GM12878 (cell line): ENCODE data around the gene ETV6. TPM values are rescaled to one million over a fixed set of nuclear protein-coding genes. Genes with fewer than 3 reads are reported as not detected.

Source experiments
- ATAC-seq: fragments of 200-7000 bp; cut with Tn5 transposase; 3 replicates; pipeline ENCODE4 v1.9.1; 2020; ENCODE audit warnings: mild to moderate bottlenecking, moderate library complexity
- BruUV-seq: library from RNA; stranded (reverse); fragments of 400-500 nt; replicated peaks from 2 replicates; lab custom pipeline; 2021; lab: Mats Ljungman, UMichigan
- CTCF ChIA-PET: fragments of 300-600 bp; sonication (Branson Sonifier 250); formaldehyde crosslinking; extraction: SDS; loops from one replicate; lab custom pipeline; 2021; ENCODE audit warnings: inconsistent platforms; lab: Yijun Ruan, JAX
- POLR2A ChIA-PET: fragments of 350-600 bp; formaldehyde crosslinking; extraction: SDS; loops from one replicate; lab custom pipeline; 2021; ENCODE audit warnings: inconsistent platforms; lab: Charles Lee
- RAD21 ChIA-PET: fragments of 300-600 bp; sonication (Branson Sonifier 250); formaldehyde crosslinking; loops from one replicate; lab custom pipeline; 2023; ENCODE audit warnings: antibody characterized with exemption; ENCODE audit not compliant: unreplicated experiment; lab: Charles Lee
- SMC1A ChIA-PET: fragments of 300-600 bp; sonication (Branson Sonifier 250); formaldehyde crosslinking; loops from one replicate; lab custom pipeline; 2023; ENCODE audit not compliant: unreplicated experiment, uncharacterized antibody; lab: Charles Lee
- DNase-seq: peaks from one replicate; pipeline ENCODE4 v3.0.0-alpha.2; 2011; ENCODE audit warnings: low read depth, low spot score
- FAIRE-seq: peaks from 3 replicates; lab custom pipeline; 2011; peaks lifted over from hg19 to GRCh38; lab: Jason Lieb, UNC
- H2AFZ ChIP-seq: 2 replicates; pipeline ENCODE4 v1.6.0; 2011; ENCODE audit warnings: low read depth, low read length, control low read depth; ENCODE audit not compliant: control insufficient read depth
- H3K27ac ChIP-seq: 2 replicates; pipeline ENCODE4 v1.5.1; 2011; ENCODE audit warnings: control low read depth; ENCODE audit not compliant: control insufficient read depth, insufficient read depth
- H3K27me3 ChIP-seq, 2 experiments: replicated peaks in 1 of 2; 2 replicates each; pipeline versions ENCODE4 v1.6.0 to v1.6.1; 2011; ENCODE audit warnings: low read length in 1 of 2; ENCODE audit not compliant: control insufficient read depth in 2 of 2, insufficient read depth in 2 of 2
- H3K36me3 ChIP-seq, 2 experiments: 2 replicates each; pipeline ENCODE4 v1.5.1; 2011; ENCODE audit warnings: low read length in 1 of 2; ENCODE audit not compliant: control insufficient read depth in 2 of 2, insufficient read depth in 2 of 2
- H3K4me1 ChIP-seq: 2 replicates; pipeline ENCODE4 v1.6.1; 2011; ENCODE audit warnings: mild to moderate bottlenecking, low read length, moderate library complexity, mixed read lengths; ENCODE audit not compliant: control insufficient read depth, insufficient read depth
- H3K4me2 ChIP-seq: 2 replicates; pipeline ENCODE4 v1.6.0; 2011; ENCODE audit warnings: control low read depth; ENCODE audit not compliant: control insufficient read depth, insufficient read depth
- H3K4me3 ChIP-seq: fragments of 200-600 bp; sonication (generic); 2 replicates; pipeline ENCODE4 v1.5.1; 2016
- H3K79me2 ChIP-seq: 2 replicates; pipeline ENCODE4 v1.6.0; 2011; ENCODE audit warnings: low read length; ENCODE audit not compliant: control insufficient read depth, insufficient read depth
- H3K9ac ChIP-seq: 2 replicates; pipeline ENCODE4 v1.8.0; 2011; ENCODE audit warnings: low read length, control low read depth, mixed read lengths; ENCODE audit not compliant: control insufficient read depth, insufficient read depth
- H3K9me3 ChIP-seq: replicated peaks from 3 replicates; pipeline ENCODE4 v1.5.1; 2011; ENCODE audit warnings: mild to moderate bottlenecking, low read length; ENCODE audit not compliant: control insufficient read depth, insufficient read depth
- H4K20me1 ChIP-seq: 2 replicates; pipeline ENCODE4 v1.6.0; 2011; ENCODE audit not compliant: control insufficient read depth, insufficient read depth
- BACH1 ChIP-seq: fragments of 450-650 bp; IDR thresholded peaks from 2 replicates; pipeline ENCODE4 v1.6.1; 2017; ENCODE audit warnings: mild to moderate bottlenecking, borderline replicate concordance
- CBFB ChIP-seq: IDR thresholded peaks from 2 replicates; pipeline ENCODE4 v1.6.1; 2016; ENCODE audit warnings: antibody characterized with exemption, low read depth
- CHD4 ChIP-seq: fragments of 200-600 bp; sonication (generic); IDR thresholded peaks from 2 replicates; pipeline ENCODE4 v1.6.1; 2016; ENCODE audit warnings: mild to moderate bottlenecking
- ESRRA ChIP-seq: IDR thresholded peaks from 2 replicates; pipeline ENCODE4 v1.6.1; 2012; ENCODE audit warnings: mild to moderate bottlenecking, low read length, improper control_type of control experiment
- FOXK2 ChIP-seq: fragments of 450-650 bp; IDR thresholded peaks from 2 replicates; pipeline ENCODE4 v1.6.1; 2017; ENCODE audit warnings: mild to moderate bottlenecking, moderate library complexity
- IKZF1 ChIP-seq: fragments of 450-650 bp; conservative IDR thresholded peaks from 2 replicates; pipeline ENCODE4 v1.6.1; 2017; ENCODE audit warnings: antibody characterized with exemption, mild to moderate bottlenecking
- JUNB ChIP-seq: IDR thresholded peaks from 2 replicates; pipeline ENCODE4 v1.6.1; 2016; ENCODE audit warnings: antibody characterized with exemption, mild to moderate bottlenecking
- NFIC ChIP-seq: IDR thresholded peaks from 2 replicates; pipeline ENCODE4 v1.6.1; 2012; ENCODE audit warnings: low read depth, mild to moderate bottlenecking, inconsistent platforms, low read length, moderate library complexity
- SMAD5 ChIP-seq: IDR thresholded peaks from 2 replicates; pipeline ENCODE4 v1.6.1; 2016; ENCODE audit warnings: antibody characterized with exemption, low read depth
- STAT1 ChIP-seq: fragments of 450-650 bp; conservative IDR thresholded peaks from 2 replicates; pipeline ENCODE4 v1.6.1; 2014; ENCODE audit warnings: antibody characterized with exemption, mild to moderate bottlenecking
- TCF3 ChIP-seq: IDR thresholded peaks from 2 replicates; pipeline ENCODE4 v1.6.1; 2012; ENCODE audit warnings: low read depth, mild to moderate bottlenecking, low read length, borderline replicate concordance; ENCODE audit not compliant: insufficient read depth
- TCF7 ChIP-seq: IDR thresholded peaks from 2 replicates; pipeline ENCODE4 v1.6.1; 2014; ENCODE audit warnings: antibody characterized with exemption, borderline replicate concordance
- WRNIP1 ChIP-seq: IDR thresholded peaks from 2 replicates; pipeline ENCODE4 v1.6.1; 2011; ENCODE audit warnings: low read depth, low read length, improper control_type of control experiment, borderline replicate concordance
- YY1 ChIP-seq: IDR thresholded peaks from 2 replicates; pipeline ENCODE4 v1.6.1; 2011; ENCODE audit warnings: low read depth, mild to moderate bottlenecking, low read length
- ZSCAN29 ChIP-seq: fragments of 450-650 bp; IDR thresholded peaks from 2 replicates; pipeline ENCODE4 v1.6.1; 2017; ENCODE audit warnings: mild to moderate bottlenecking, moderate library complexity
- WGBS: methylation state at CpG from one replicate; pipeline ENCODE4 v1.1.6; 2016; ENCODE audit warnings: low lambda C conversion rate; ENCODE audit not compliant: insufficient replicate concordance, insufficient coverage; ENCODE audit errors: missing lambda C conversion rate; 5-methylcytosine and 5-hydroxymethylcytosine counted together
- in situ Hi-C: fragments of 300-500 bp; cut with MboI; formaldehyde crosslinking; loops from 9 replicates; pipeline ENCODE4 v1.14.3; 2018; ENCODE audit warnings: mixed read lengths
- intact Hi-C: fragments of 100-400 bp; cut with micrococcal nuclease; formaldehyde crosslinking; loops from one replicate; pipeline ENCODE4 v1.14.2; 2022; ENCODE audit not compliant: unreplicated experiment
- polyA plus RNA-seq, 11 experiments: library from polyadenylated mRNA; depleted of rRNA in 4 of 11; unstranded in 6 of 11; stranded (reverse) in 5 of 11; fragments of >200 nt; fragmentation: Nextera tagmentation in 4 of 11; fragmentation: Illumina TruSeq in 1 of 11; extraction: Ambion mirVana in 4 of 11; extraction: Trizol in 1 of 11; gene quantifications; 1 replicate in 1 of 11; 2 replicates in 10 of 11; pipeline versions ENCODE4 v1.2.1 to v1.2.3, GENCODE V29; 2011 to 2016; ENCODE audit warnings: inconsistent platforms in 2 of 11, missing spikeins in 2 of 11, low read depth in 1 of 11
- total RNA-seq, 4 experiments: library from RNA; depleted of rRNA in 3 of 4; stranded (reverse); fragments of >200 nt in 3 of 4; fragmentation: Illumina TruSeq in 1 of 4; extraction: Trizol in 1 of 4; gene quantifications; 2 replicates each; pipeline versions ENCODE4 v1.2.1 to v1.2.3, GENCODE V29; 2013 to 2021
- TF ChIP-seq, protein P1 (sequence below): fragments of 450-650 bp; IDR thresholded peaks from 2 replicates; pipeline ENCODE4 v1.6.1; 2017; ENCODE audit warnings: antibody characterized with exemption, mild to moderate bottlenecking, moderate library complexity
- TF ChIP-seq, protein P2 (sequence below): IDR thresholded peaks from 2 replicates; pipeline ENCODE4 v1.6.1; 2011; ENCODE audit warnings: mild to moderate bottlenecking, low read depth, low read length, moderate library complexity; ENCODE audit not compliant: insufficient replicate concordance
- TF ChIP-seq, protein P3 (sequence below): fragments of 450-650 bp; formaldehyde crosslinking; IDR thresholded peaks from 2 replicates; pipeline ENCODE4 v1.4.0; 2020; ENCODE audit warnings: mild to moderate bottlenecking, moderate library complexity

ETV6 gene
- total and polyA plus RNA-seq, 10 of the 15 experiments (the other 5 are each of a cell fraction or from before 2014, with no cell fraction given) = 6.6 to 74.8 (median 24.6) TPM

DNA sequence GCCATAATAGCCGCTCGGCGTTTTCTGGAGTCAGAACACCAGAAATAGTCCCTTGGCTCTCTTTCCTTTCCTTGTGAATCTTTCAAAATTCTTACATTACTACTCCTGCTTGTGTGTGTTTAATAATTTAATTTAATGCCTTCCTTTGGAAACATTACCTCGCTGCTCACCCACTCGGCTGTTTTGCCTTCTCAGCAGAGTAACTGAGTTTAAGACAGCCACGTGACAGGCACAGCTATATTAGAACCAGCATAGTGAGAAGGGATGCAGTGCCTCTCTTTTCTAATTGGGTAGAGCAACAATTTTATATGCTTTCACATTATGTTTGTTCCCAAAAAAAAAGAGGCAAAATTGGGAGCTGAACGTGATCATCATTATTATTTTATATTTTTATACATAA lies 107.6 kb downstream of the ETV6 start:
- ChIA-PET RAD21 (interaction anchor here (0.9 to 21.4 kb wide), 9 partner anchors 10 to 276 kb away, joined by 3 to 497 read pairs (median 24); no protein-coding TSS in a partner anchor), CTCF (interaction anchor here (1.1 to 7.6 kb wide), 6 partner anchors 7 to 275 kb away, joined by 5 to 46 read pairs (median 16); no protein-coding TSS in a partner anchor), SMC1A (interaction anchor here (0.7 to 39.9 kb wide), 10 partner anchors 2 to 253 kb away, joined by 3 to 1116 read pairs (median 92); no protein-coding TSS in a partner anchor), POLR2A (interaction anchor here (0.6 to 10.8 kb wide), 8 partner anchors 6 to 602 kb away, joined by 3 to 144 read pairs (median 8); no protein-coding TSS in a partner anchor)
- H3K27me3 ChIP-seq = no peaks in the 10 kb centered on the region
- peaks cover 68% of the 10 kb centered on the region for H3K4me1 ChIP-seq
- no peak overlapping the region for H3K4me2 ChIP-seq
- no peaks in the 10 kb centered on the region for H3K9me3 ChIP-seq
- no TSS peak for BruUV-seq
- H3K36me3 ChIP-seq = peaks cover 18 to 47% of the 10 kb centered on the region in 2 experiments
- H4K20me1 ChIP-seq = no peaks in the 10 kb centered on the region
- intact Hi-C loops (no loop called here), in situ Hi-C loops (no loop called here)
- H3K79me2 ChIP-seq = peaks cover 84% of the 10 kb centered on the region
- no peak overlapping the region for H2AFZ ChIP-seq
- DNase-seq (no peak), FAIRE-seq (no peak), ATAC-seq (no peak)
- TF ChIP-seq BACH1 (no peak), SMAD5 (no peak), ESRRA (no peak), STAT1 (no peak), FOXK2 (no peak), CBFB (no peak), CHD4 (no peak), ZSCAN29 (no peak), WRNIP1 (no peak), JUNB (no peak), TCF3 (no peak), YY1 (no peak), TCF7 (no peak), IKZF1 (no peak), NFIC (no peak)
- TF ChIP-seq, protein P1, sequence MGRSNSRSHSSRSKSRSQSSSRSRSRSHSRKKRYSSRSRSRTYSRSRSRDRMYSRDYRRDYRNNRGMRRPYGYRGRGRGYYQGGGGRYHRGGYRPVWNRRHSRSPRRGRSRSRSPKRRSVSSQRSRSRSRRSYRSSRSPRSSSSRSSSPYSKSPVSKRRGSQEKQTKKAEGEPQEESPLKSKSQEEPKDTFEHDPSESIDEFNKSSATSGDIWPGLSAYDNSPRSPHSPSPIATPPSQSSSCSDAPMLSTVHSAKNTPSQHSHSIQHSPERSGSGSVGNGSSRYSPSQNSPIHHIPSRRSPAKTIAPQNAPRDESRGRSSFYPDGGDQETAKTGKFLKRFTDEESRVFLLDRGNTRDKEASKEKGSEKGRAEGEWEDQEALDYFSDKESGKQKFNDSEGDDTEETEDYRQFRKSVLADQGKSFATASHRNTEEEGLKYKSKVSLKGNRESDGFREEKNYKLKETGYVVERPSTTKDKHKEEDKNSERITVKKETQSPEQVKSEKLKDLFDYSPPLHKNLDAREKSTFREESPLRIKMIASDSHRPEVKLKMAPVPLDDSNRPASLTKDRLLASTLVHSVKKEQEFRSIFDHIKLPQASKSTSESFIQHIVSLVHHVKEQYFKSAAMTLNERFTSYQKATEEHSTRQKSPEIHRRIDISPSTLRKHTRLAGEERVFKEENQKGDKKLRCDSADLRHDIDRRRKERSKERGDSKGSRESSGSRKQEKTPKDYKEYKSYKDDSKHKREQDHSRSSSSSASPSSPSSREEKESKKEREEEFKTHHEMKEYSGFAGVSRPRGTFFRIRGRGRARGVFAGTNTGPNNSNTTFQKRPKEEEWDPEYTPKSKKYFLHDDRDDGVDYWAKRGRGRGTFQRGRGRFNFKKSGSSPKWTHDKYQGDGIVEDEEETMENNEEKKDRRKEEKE = no peak
- TF ChIP-seq, protein P2, sequence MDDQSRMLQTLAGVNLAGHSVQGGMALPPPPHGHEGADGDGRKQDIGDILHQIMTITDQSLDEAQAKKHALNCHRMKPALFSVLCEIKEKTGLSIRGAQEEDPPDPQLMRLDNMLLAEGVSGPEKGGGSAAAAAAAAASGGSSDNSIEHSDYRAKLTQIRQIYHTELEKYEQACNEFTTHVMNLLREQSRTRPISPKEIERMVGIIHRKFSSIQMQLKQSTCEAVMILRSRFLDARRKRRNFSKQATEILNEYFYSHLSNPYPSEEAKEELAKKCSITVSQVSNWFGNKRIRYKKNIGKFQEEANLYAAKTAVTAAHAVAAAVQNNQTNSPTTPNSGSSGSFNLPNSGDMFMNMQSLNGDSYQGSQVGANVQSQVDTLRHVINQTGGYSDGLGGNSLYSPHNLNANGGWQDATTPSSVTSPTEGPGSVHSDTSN = no peak
- TF ChIP-seq, protein P3, sequence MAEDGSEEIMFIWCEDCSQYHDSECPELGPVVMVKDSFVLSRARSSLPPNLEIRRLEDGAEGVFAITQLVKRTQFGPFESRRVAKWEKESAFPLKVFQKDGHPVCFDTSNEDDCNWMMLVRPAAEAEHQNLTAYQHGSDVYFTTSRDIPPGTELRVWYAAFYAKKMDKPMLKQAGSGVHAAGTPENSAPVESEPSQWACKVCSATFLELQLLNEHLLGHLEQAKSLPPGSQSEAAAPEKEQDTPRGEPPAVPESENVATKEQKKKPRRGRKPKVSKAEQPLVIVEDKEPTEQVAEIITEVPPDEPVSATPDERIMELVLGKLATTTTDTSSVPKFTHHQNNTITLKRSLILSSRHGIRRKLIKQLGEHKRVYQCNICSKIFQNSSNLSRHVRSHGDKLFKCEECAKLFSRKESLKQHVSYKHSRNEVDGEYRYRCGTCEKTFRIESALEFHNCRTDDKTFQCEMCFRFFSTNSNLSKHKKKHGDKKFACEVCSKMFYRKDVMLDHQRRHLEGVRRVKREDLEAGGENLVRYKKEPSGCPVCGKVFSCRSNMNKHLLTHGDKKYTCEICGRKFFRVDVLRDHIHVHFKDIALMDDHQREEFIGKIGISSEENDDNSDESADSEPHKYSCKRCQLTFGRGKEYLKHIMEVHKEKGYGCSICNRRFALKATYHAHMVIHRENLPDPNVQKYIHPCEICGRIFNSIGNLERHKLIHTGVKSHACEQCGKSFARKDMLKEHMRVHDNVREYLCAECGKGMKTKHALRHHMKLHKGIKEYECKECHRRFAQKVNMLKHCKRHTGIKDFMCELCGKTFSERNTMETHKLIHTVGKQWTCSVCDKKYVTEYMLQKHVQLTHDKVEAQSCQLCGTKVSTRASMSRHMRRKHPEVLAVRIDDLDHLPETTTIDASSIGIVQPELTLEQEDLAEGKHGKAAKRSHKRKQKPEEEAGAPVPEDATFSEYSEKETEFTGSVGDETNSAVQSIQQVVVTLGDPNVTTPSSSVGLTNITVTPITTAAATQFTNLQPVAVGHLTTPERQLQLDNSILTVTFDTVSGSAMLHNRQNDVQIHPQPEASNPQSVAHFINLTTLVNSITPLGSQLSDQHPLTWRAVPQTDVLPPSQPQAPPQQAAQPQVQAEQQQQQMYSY (CRISPR knock-in tag) = no peak
- no peak overlapping the region for H3K4me3 ChIP-seq
- no peak overlapping the region for H3K9ac ChIP-seq
- H3K27ac ChIP-seq = peak overlapping the region; percentile 100; the same call in 1 of the 2 replicates
- 91% methylated on average over 7 of the region's 7 CpGs for WGBS
